NCI-H2196 treated with DMSO at 0.1 percent for 48 hours (cell line): ENCODE results near the gene LRRC37A.
"Not testable (repeated sequence)": the region's sequence is repeated elsewhere in the genome, so short reads cannot be mapped to it uniquely, and the experiment has no call there.

Experiments
- DNase-seq: peaks from one replicate; lab custom pipeline; 2025; ENCODE audit not compliant: unreplicated experiment; lab: John Stamatoyannopoulos, UW

LRRC37A gene

DNA sequence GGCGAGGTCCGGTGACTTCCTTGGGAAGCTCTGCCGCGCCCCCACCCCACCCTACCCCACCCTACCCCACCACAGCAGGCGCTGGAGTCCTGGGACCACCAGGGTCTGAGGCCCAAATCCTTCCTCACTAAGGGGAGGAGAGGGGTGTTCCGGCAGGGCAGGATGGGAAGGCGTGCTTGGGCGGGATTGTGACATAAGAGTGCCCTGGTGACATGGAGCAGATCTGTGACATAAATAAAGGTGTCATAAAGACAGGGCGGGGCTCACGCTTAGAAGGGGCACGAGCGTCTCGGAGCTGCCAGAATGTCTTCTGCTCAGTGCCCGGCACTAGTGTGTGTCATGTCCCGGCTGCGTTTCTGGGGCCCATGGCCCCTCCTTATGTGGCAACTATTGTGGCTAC, at the start of gene LRRC37A:
LRRC37A (plus strand) TSS at position 301 of the 400 bp plus-strand sequence; CDS start at position 304, 3 bp downstream.
- not testable (repeated sequence) for DNase-seq

DNA sequence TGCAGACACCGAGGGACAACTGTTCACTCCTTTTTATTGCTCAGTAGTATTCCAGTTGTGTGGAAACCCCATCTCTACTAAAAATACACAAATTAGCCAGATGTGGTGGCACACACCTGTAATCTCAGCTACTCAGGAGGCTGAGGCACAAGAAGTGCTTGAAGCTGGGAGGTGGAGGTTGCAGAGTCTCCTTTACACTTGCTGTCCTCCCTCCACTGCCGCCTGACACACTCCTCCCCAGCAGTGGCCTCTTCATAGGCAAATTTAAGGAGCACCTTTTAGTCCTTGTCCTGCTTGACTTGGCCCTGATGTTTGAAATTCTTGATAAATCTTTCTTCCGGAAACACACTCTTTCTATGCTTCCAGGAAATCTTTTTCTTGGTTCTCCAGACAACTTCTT, 45.8 kb upstream of the LRRC37A start:
- DNase-seq = not testable (repeated sequence)

GRCh38 chr17:46252804-46253203, 42.1 kb upstream of the LRRC37A start:
- not testable (repeated sequence) for DNase-seq

DNA sequence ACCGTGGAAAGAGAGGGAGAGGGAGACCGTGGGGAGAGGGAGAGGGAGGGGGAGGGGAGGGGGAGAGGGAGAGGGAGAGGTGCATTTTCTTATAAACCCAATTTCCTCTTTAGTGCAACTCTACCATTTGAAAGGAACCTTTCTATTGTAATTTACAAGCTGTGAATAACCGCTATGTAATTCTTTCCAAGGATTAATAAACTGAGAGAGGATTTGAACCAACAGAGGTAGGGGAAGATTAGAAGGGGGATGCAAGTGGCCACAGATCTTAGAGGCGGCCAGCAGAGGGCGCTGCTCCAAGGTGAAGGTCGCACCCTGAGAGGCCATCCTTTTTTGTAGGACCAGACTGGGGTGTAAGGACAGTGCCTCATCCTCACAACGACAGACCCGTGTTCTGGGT, 41.2 kb upstream of the LRRC37A start:
- DNase-seq = not testable (repeated sequence)

DNA sequence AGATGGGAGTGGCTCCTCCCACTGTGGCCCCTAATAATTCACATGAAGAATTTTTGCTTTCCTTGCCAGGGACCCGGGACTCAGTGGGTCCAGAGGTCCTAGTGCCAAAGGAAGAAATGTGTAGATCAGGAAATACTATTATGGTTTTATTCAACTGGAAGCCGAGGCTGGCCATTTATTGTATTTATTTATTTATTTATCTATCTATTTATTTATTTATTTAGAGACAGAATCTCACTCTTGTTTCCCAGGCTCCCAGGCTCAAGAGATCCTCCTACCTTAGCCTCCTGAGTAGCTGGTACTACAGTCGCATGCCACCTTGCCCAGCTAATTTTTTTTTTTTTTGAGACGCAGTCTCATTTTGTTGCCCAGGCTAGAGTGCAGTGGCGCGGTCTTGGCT, 40.7 kb upstream of the LRRC37A start:
- DNase-seq = not testable (repeated sequence)

GRCh38 chr17:46256369-46256768, 38.6 kb upstream of the LRRC37A start:
- not testable (repeated sequence) for DNase-seq

DNA sequence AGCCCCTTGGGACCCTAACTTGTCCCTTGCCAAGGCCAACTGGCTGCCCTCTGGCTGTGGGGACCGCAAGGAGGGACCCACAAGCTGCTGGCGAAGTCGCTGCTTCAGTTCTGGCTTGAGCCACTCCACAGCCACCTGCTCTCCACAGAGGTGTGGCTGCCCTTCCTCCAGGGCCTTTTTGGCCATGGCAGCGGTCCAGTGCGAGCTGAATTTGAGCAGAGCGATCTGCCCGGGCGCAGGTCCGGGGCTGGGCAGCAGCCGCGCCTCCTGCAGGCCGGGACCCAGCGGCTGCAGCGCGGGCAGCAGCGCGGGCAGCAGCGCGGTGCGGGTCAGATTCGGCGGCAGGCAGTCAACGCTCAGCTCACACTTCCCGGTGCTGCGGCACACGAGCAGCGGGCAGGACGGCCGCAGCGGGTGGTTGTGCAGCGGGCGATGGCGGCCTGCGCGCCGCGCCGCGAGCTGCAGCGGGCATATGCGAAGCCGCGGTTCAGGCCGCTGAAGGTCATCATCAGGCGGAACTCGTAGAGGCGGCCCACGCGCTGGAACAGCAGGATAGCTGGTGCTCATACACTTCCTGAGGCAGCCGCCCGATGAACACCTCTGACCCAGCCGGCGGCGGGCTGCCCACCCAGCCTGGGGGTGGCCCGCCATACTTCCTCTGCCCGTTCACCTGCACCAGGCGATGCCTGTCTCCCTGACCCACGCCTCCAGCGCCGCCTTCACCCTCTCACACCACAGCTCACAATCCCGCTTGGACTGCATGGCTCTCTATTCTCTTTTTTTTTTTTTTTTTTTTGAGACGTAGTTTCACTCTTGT, 34.9 kb upstream of the LRRC37A start:
- DNase-seq = peak; percentile 41

DNA sequence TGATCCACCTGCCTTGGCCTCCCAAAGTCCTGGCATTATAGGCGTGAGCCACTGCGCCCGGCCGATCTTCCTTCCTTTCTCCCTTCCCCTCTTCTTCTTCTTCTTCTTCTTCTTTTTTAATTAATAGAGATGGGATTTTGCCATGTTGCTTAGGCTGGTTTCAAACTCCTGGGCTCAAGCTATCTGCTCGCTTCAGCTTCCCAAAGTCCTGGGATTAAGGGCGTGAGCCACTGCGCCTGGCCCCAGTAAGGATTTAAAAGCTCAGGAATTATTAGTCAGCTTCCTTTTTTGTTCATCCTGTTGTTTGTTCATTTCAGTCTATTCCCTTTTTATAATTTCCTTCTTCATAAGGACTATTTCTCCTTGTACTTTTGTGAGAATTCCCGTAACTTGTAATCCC, 32.7 kb upstream of the LRRC37A start:
- DNase-seq = no peak

GRCh38 chr17:46264456-46265198, 30.3 kb upstream of the LRRC37A start:
- peak; percentile 79 for DNase-seq

GRCh38 chr17:46266063-46266655, 28.8 kb upstream of the LRRC37A start:
- DNase-seq = not testable (repeated sequence)

- DNase-seq = peak; percentile 92
These were observed 28.0 kb upstream of the LRRC37A start for GRCh38 chr17:46266656-46267544.

GRCh38 chr17:46270032-46270431, 24.9 kb upstream of the LRRC37A start:
- DNase-seq = no peak

GRCh38 chr17:46273541-46274236, 21.2 kb upstream of the LRRC37A start:
- DNase-seq = no peak

- DNase-seq = no peak
These were observed 20.7 kb upstream of the LRRC37A start for GRCh38 chr17:46274238-46274637.

GRCh38 chr17:46276728-46277479, 18.0 kb upstream of the LRRC37A start:
- DNase-seq = peak; percentile 87

DNA sequence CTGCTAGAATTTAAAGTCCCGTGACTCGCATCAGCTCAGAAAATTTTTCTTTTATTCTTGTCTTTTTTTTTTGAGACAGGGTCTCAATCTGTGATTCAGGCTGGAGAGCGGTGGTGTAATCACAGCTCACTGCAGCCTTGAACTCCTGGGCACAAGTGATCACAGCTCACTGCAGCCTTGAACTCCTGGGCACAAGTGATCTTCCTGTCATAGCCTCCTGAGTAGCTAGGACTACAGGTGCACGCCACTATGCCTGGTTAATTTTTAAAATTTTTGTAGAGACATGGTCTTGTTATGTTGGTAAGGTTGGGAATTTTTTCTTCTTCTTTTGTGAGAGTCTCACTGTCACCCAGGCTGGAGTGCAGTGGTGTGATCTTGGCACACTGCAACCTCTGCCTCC, 13.6 kb upstream of the LRRC37A start:
- not testable (repeated sequence) for DNase-seq

DNA sequence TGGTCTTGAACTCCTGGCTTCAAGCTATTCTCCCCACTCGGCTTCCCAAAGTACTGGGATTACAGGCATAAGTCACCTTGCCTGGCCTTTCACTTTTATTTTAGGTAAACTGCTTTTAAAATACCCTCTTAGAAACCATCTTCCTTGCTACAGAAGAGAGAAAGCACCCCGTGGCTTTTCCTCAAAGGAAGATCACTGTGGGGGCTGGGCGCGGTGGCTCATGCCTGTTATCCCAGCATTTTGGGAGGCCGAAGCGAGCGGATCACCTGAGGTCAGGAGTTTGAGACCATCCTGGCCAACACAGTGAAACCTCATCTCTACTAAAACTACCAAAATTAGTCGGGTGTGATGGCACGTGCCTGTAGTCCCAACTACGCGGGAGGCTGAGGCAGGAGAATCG, 12.3 kb upstream of the LRRC37A start:
- DNase-seq = not testable (repeated sequence)

- not testable (repeated sequence) for DNase-seq
These were observed 10.5 kb upstream of the LRRC37A start for GRCh38 chr17:46284467-46284866.

- DNase-seq = not testable (repeated sequence)
These were observed 9.4 kb upstream of the LRRC37A start for GRCh38 chr17:46285500-46285899.
